Loucy (cell line): ENCODE measurements around the gene MRPL24.

Experiments
- H2AFZ ChIP-seq: fragments of 200-600 bp; sonication (generic); 2 replicates; pipeline ENCODE4 v1.6.0; 2016; ENCODE audit warnings: antibody characterized with exemption, mild to moderate bottlenecking, low read length, moderate library complexity
- H3F3A ChIP-seq: fragments of 200-600 bp; 2 replicates; pipeline ENCODE4 v1.6.0; 2016; ENCODE audit warnings: antibody characterized with exemption, low read depth, mild to moderate bottlenecking
- H3K27me3 ChIP-seq: fragments of 200-600 bp; sonication (generic); 2 replicates; pipeline ENCODE4 v1.6.1; 2014; ENCODE audit warnings: low read length, mild to moderate bottlenecking; ENCODE audit not compliant: insufficient read depth, poor library complexity, severe bottlenecking
- H3K36me3 ChIP-seq: fragments of 200-600 bp; sonication (generic); 2 replicates; pipeline ENCODE4 v1.6.1; 2016; ENCODE audit warnings: low read length; ENCODE audit not compliant: insufficient read depth
- H3K4me1 ChIP-seq: fragments of 200-600 bp; sonication (generic); 2 replicates; pipeline ENCODE4 v1.5.1; 2014; ENCODE audit warnings: low read length, mild to moderate bottlenecking; ENCODE audit not compliant: insufficient read depth, poor library complexity, severe bottlenecking
- H3K4me2 ChIP-seq: fragments of 200-600 bp; sonication (generic); 2 replicates; pipeline ENCODE4 v1.6.0; 2014; ENCODE audit warnings: antibody characterized with exemption, low read length, low read depth, mild to moderate bottlenecking; ENCODE audit not compliant: poor library complexity, severe bottlenecking
- H3K4me3 ChIP-seq: fragments of 200-600 bp; sonication (generic); 2 replicates; pipeline ENCODE4 v1.5.1; 2014; ENCODE audit warnings: low read length, mild to moderate bottlenecking, mixed read lengths; ENCODE audit not compliant: poor library complexity, severe bottlenecking
- H3K79me2 ChIP-seq: fragments of 200-600 bp; sonication (generic); 2 replicates; pipeline ENCODE4 v1.6.1; 2014; ENCODE audit warnings: low read length; ENCODE audit not compliant: insufficient read depth
- H3K9ac ChIP-seq: fragments of 200-600 bp; sonication (generic); 2 replicates; pipeline ENCODE4 v1.6.0; 2014; ENCODE audit warnings: mild to moderate bottlenecking, low read depth, low read length, moderate library complexity; ENCODE audit not compliant: poor library complexity, severe bottlenecking
- H3K9me2 ChIP-seq: fragments of 200-600 bp; sonication (generic); replicated peaks from 2 replicates; pipeline ENCODE4 v1.6.1; 2016; ENCODE audit warnings: low read depth, low read length, mixed read lengths
- H3K9me3 ChIP-seq: fragments of 200-600 bp; sonication (generic); 2 replicates; pipeline ENCODE4 v1.6.1; 2014; ENCODE audit warnings: mild to moderate bottlenecking, antibody characterized with exemption, low read length, low read depth; ENCODE audit not compliant: insufficient read depth
- H4K20me1 ChIP-seq: fragments of 200-600 bp; sonication (generic); 2 replicates; pipeline ENCODE4 v1.6.0; 2014; ENCODE audit warnings: antibody characterized with exemption, low read length, mild to moderate bottlenecking; ENCODE audit not compliant: insufficient read depth, poor library complexity, severe bottlenecking
- EZH2phosphoT487 ChIP-seq: fragments of 200-600 bp; IDR thresholded peaks from 2 replicates; pipeline ENCODE4 v1.6.1; 2018; ENCODE audit warnings: antibody characterized with exemption, mild to moderate bottlenecking, moderate library complexity, borderline replicate concordance
- TF ChIP-seq, protein P1 (sequence below): fragments of 200-600 bp; sonication (generic); conservative IDR thresholded peaks from 2 replicates; pipeline ENCODE4 v1.5.1; 2014; ENCODE audit warnings: mild to moderate bottlenecking, antibody characterized with exemption, low read length

Gene MRPL24

GRCh38 chr1:156747742-156748669 is 7.1 kb upstream of the MRPL24 start:
- TF ChIP-seq EZH2phosphoT487: no peak
- TF ChIP-seq, protein P1, sequence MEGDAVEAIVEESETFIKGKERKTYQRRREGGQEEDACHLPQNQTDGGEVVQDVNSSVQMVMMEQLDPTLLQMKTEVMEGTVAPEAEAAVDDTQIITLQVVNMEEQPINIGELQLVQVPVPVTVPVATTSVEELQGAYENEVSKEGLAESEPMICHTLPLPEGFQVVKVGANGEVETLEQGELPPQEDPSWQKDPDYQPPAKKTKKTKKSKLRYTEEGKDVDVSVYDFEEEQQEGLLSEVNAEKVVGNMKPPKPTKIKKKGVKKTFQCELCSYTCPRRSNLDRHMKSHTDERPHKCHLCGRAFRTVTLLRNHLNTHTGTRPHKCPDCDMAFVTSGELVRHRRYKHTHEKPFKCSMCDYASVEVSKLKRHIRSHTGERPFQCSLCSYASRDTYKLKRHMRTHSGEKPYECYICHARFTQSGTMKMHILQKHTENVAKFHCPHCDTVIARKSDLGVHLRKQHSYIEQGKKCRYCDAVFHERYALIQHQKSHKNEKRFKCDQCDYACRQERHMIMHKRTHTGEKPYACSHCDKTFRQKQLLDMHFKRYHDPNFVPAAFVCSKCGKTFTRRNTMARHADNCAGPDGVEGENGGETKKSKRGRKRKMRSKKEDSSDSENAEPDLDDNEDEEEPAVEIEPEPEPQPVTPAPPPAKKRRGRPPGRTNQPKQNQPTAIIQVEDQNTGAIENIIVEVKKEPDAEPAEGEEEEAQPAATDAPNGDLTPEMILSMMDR: no peak
- Histone ChIP-seq H3K4me1 (peaks cover 33% of the 10 kb centered on the region), H3K27me3 (peaks cover 6% of the 10 kb centered on the region), H3K9me3 (no peaks in the 10 kb centered on the region), H3K79me2 (peaks cover 97% of the 10 kb centered on the region), H3K4me2 (peak overlapping the region; percentile 99), H3K9me2 (no peaks in the 10 kb centered on the region), H3K4me3 (peak overlapping the region; percentile 90), H4K20me1 (peaks cover 55% of the 10 kb centered on the region), H3K9ac (peak overlapping the region; percentile 100), H2AFZ (no peak overlapping the region), H3K36me3 (peaks cover 25% of the 10 kb centered on the region; the same call in 1 of the 2 replicates), H3F3A (peaks cover 4% of the 10 kb centered on the region; the same call in 1 of the 2 replicates)

DNA sequence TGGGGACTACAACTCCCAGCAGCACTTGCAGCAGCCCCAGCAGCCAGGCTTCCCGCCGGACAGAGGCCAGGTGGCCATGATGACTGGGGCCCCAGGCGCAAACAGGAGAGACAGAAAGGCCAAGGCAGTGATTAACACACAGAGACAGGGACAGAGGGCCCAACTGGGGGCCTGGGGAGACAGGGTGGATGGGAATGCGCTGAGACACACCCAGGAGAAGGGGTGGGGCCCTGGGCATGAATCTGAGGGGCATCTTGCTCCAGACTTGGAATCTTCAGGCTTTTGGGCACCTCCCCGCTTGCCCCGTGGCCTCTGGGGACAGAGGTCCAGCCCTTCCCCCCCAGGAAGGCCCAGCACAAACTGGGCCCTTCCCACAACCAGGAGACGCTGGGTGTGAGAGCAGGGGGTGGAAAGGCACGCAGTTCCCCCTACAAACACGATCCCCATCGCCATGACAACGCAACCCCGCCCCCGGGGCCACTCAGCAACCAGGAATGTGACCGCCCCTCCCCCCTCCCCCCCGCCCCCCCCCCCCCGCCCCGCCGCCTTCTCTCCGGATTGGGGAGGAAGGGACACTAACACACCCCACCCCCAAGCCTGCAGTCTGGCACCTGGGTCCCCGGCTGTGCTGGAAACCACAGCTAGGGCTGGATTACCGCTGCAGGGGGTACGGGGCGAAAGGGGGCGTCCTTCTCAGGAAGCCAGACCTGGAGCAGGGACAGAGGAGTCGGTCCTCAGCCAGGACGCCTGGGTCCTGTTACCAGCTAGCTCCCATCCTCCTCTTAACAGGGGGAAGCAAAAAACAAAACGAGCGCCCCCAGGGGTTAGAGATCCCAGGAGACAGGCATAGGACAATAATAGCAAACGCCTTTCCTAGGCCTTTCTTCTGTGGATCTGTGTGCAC is 6.1 kb upstream of the MRPL24 start:
- Histone ChIP-seq H3K4me2 (peak overlapping the region; percentile 99), H3K9me2 (no peaks in the 10 kb centered on the region), H3F3A (peaks cover 14% of the 10 kb centered on the region; the same call in 1 of the 2 replicates), H4K20me1 (peaks cover 55% of the 10 kb centered on the region), H3K9ac (peak overlapping the region; percentile 100), H3K4me3 (peak overlapping the region; percentile 90), H3K4me1 (peaks cover 28% of the 10 kb centered on the region), H3K79me2 (peaks cover 86% of the 10 kb centered on the region), H2AFZ (no peak overlapping the region), H3K27me3 (peaks cover 6% of the 10 kb centered on the region), H3K9me3 (no peaks in the 10 kb centered on the region), H3K36me3 (peaks cover 34% of the 10 kb centered on the region; the same call in 1 of the 2 replicates)
- no peak for TF ChIP-seq EZH2phosphoT487
- TF ChIP-seq, protein P1: peak; percentile 55

GRCh38 chr1:156746406-156746727 is 5.5 kb upstream of the MRPL24 start:
- no peaks in the 10 kb centered on the region for H3K9me2 ChIP-seq
- H4K20me1 ChIP-seq: peaks cover 55% of the 10 kb centered on the region
- peaks cover 37% of the 10 kb centered on the region; the same call in 1 of the 2 replicates for H3K36me3 ChIP-seq
- peaks cover 34% of the 10 kb centered on the region for H3K4me1 ChIP-seq
- H3K4me3 ChIP-seq: peak overlapping the region; percentile 90
- peaks cover 6% of the 10 kb centered on the region for H3K27me3 ChIP-seq
- peak overlapping the region; percentile 77 for H3K9ac ChIP-seq
- TF ChIP-seq EZH2phosphoT487: no peak
- TF ChIP-seq, protein P1: no peak
- H2AFZ ChIP-seq: no peak overlapping the region
- peak overlapping the region; percentile 99 for H3K4me2 ChIP-seq
- H3F3A ChIP-seq: peaks cover 19% of the 10 kb centered on the region; the same call in 1 of the 2 replicates
- H3K9me3 ChIP-seq: no peaks in the 10 kb centered on the region
- H3K79me2 ChIP-seq: peaks cover 81% of the 10 kb centered on the region
